Central memory CD4-positive, alpha-beta T cell (primary cell): ENCODE results near the gene TTC7B.

Source experiments
- DNase-seq: peaks from one replicate; pipeline ENCODE4 v3.0.0; 2022

TTC7B gene

GRCh38 chr14:90805084-90805391, 11.2 kb downstream of the TTC7B start:
- DNase-seq: no peak

DNA sequence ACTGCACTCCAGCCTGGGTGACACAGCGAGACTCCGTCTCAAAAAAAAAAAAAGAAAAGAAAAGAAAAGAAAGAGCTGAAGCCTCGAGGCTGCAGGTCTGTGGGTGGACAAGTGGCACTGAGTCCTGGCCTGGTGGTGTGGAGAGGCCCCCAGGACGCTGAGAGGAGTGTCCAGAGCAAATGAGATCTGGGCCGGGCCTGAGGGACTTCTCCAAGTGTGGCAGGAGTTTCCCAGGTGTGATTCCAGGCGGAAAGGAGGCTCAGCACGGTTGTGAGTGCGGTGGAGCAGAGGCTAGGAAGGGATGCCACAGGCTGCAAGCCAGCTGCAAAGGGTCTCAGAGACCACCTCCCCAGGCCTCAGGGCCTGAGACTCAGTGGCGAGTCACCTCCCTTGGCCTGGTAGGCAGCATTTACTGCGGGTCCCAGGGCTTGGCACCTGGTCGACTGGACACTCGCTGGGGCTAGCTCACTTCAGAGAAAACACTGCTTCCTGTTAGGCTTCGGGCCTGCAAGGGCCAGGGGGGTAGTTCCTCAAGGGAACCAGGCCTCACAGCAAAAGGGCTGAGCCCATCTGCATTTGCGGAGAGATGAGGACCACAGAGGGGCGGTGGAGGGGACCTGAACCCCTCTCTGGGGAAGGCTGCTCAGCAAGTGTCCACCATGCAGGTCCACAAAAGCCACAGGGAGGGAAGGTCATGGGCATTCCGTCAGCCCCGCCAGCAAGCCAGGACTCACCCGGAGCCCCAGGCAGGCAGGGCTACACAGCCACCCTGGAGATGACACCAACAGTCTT, 11.7 kb downstream of the TTC7B start:
- no peak for DNase-seq

DNA sequence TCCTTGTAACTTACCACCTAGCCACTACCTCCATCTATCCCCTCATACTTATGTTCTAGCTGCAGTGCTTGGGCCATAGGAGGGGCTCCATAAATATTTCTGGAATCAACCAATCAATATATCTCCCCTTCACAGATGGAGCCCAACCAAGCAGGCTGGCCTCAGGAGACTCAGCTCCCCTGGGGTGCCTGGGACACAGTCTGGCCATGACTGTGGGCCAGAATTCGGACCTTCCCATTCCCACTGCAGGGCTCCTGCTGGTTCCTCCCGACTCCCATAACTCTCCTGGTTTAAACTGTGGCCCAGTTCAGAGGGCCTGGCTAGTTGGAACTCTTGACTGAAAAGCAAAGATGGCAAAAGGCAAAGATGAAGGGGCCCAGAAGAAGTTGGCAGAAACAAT, 13.0 kb downstream of the TTC7B start:
- DNase-seq: no peak

- no peak for DNase-seq
These were observed 16.8 kb downstream of the TTC7B start for GRCh38 chr14:90799420-90799819.

DNA sequence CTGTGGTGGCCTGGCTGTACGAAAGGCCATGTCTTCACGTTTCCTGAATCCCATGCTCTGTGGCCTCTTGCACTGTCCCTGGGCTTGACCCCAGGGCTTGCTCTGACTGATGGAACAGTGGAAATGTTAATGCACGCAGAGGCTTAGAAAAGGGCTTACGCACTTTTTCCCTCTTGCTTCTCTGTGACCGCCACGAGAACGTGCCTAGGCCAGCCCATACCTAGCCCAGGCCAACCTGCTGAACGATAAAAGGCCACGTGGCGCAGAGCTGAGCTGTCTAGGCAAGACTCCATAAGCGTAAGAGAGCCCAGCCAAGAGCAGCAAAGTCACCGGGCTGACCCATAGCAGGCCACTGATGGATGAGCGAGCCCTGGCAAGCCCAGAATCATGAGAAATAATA, 18.3 kb downstream of the TTC7B start:
- DNase-seq: no peak

GRCh38 chr14:90797451-90797850, 18.8 kb downstream of the TTC7B start:
- DNase-seq: no peak

- no peak for DNase-seq
These were observed 19.9 kb downstream of the TTC7B start for GRCh38 chr14:90796329-90796728.

DNA sequence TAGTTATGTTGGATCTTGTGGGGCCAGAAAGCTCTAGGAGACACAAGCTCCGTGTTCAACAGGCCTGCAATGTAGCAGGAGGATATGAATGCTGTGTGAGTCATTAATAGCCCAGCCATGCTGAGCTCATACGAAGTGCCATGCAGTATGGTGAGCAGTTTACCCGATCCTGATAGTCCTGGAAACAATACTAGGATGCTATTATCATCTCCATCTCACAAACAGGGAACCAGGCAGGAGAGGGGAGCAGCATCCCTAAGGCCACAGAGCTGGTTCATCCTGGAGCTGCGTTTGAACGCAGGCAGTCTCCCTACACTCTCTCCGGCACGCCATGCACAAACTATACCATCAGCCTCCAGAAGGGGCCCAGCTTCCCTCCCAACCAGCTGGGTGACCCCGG, 20.5 kb downstream of the TTC7B start:
- no peak for DNase-seq

DNA sequence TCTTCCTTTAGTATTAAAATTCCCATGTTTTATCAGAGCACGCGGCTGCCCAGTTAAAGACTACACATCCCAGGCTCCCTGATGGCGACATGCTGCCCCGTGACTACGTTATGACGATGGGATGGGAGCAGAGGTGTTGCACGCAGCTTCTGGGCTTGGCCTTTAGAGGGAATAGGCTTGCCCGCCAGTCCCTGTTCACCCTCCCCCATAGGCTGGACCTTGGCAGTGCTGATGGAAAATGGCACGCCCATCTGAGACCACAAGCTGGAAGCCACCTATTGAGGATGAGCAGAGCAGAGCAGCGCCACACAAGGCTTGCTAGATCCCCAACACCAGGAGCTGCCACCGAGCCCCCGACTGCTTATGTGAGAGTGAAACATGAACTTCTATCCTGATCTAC, 24.7 kb downstream of the TTC7B start:
- DNase-seq: no peak

DNA sequence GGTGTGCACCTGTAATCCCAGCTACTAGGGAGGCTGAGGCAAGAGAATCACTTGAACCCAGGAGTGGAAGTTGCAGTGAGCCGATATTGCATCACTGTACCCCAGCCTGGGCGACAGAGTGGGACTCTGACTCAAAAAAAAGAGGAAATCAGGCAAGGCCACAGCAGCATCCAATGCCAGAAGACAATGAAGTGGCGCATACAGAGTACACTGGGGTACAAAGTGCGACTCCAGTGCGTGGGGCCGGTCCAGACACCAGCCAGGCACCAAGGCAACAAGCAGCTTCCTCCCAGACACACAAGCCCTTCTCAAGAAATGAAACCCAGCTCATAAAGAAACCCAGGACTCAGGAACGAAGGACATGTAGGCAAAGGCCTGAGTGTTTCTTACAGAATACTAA, 28.2 kb downstream of the TTC7B start:
- no peak for DNase-seq

- no peak for DNase-seq
These were observed 30.3 kb downstream of the TTC7B start for GRCh38 chr14:90785876-90786450.

- DNase-seq: no peak
These were observed 30.8 kb downstream of the TTC7B start for GRCh38 chr14:90785471-90785870.

- DNase-seq: no peak
These were observed 31.5 kb downstream of the TTC7B start for GRCh38 chr14:90784621-90785270.

- DNase-seq: no peak
These were observed 32.9 kb downstream of the TTC7B start for GRCh38 chr14:90783344-90783743.

DNA sequence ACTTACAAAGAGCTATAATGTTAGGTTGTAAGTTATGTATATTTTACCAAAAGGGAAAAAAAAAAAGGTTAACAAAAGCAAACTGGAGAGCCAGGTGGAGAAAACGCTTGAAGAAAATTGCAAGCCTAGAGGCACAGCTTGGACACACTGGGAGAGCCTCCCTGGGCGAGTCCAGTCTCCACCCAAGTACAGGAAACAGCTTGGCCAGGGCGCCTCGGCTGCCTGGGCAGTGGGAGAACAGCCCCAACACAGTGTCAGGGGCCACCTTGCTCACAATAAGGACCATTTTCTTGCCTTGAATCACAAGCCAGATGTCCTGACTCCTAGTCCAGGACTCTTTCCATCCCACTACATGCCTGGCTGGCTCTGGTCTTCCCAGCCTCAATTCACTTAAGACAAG, 33.3 kb downstream of the TTC7B start:
- no peak for DNase-seq

DNA sequence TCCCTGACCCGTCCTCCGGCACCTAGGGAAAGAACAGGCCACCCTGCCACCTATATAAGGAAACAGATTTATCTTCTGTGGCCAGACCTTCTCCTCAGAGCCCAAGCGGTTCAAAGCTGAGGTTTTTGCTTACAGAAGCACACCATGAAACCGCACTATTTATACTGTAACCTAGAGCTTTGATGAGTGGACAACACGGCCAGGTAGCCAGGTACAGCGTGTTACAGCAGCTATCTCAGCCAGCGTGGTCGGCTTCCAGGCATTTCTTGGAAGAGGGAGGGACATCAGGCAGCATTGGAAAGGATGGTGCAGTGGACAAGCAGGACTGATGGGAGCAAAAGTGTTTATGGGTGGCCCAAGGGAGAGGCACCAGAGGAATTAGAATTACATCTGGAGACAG, 34.4 kb downstream of the TTC7B start:
- no peak for DNase-seq

GRCh38 chr14:90781344-90781761, 34.9 kb downstream of the TTC7B start:
- no peak for DNase-seq

- DNase-seq: no peak
These were observed 35.7 kb downstream of the TTC7B start for GRCh38 chr14:90780519-90780918.

GRCh38 chr14:90778571-90779255, 37.5 kb downstream of the TTC7B start:
- DNase-seq: no peak

GRCh38 chr14:90777830-90778485, 38.3 kb downstream of the TTC7B start:
- DNase-seq: no peak

DNA sequence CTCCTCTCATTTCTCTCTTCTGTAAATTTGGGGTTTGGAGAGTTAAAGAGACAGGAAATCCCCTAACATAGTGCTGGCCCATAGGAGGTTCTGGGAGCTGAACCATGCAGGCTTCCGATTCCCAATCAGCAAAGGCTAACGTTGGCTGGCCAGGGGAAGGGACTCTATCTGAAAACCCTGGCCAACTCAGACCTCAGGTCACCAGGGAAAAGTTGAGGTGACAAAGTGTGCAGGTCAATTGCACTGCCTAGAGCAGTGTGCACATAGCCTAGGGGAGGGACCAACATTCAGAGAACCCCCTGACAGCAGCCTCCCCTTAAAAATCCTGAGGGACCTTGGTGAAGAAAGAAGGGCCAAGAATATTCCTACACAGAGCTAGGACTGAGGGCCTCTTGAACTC, 38.9 kb downstream of the TTC7B start:
- DNase-seq: no peak

- no peak for DNase-seq
These were observed 40.8 kb downstream of the TTC7B start for GRCh38 chr14:90775441-90775840.

GRCh38 chr14:90774316-90774715, 41.9 kb downstream of the TTC7B start:
- no peak for DNase-seq
